IPS DF 19.7 (cell line): ENCODE data around the gene MRPS34.
"Not testable (repeated sequence)": the region's sequence is repeated elsewhere in the genome, so short reads cannot be mapped to it uniquely, and the experiment has no call there.

Experiments used
- DNase-seq: peaks from one replicate; pipeline ENCODE4 v3.0.0-alpha.2; 2013; ENCODE audit warnings: low read depth, low spot score

The MRPS34 gene

GRCh38 chr16:1772908-1773702 is at the start of gene MRPS34:
MRPS34 (minus strand) TSS chr16:1773134; CDS start chr16:1773119, 15 bp downstream.
- no peak for DNase-seq

- DNase-seq, result no peak
Measured at GRCh38 chr16:1821861-1822611, 49.1 kb upstream of the MRPS34 start.

- DNase-seq, result no peak
Measured at GRCh38 chr16:1820946-1821290, 48.0 kb upstream of the MRPS34 start.

- DNase-seq, result no peak
Measured at GRCh38 chr16:1820096-1820945, 47.4 kb upstream of the MRPS34 start.

DNA sequence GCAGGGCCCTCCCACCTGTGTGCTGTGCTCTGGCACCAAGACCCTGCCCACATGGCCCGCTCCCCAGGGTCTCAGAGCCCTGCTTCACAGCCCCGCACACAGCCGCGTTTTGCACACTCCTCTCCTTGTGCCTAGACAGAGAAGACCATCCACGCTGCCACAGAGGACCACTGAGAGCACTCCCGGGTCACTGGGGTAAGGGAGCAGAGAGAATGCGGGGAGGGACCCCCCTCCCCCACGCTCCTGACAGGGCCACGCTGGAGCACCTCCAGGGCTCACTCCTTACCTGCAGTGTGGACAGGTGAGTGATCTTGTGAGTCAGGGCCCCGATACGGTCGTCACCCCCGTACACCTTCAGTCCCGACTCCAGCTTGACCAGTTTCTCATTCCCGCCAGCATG is 46.7 kb upstream of the MRPS34 start:
- no peak for DNase-seq

GRCh38 chr16:1818873-1819525 is 46.1 kb upstream of the MRPS34 start:
- no peak for DNase-seq

DNA sequence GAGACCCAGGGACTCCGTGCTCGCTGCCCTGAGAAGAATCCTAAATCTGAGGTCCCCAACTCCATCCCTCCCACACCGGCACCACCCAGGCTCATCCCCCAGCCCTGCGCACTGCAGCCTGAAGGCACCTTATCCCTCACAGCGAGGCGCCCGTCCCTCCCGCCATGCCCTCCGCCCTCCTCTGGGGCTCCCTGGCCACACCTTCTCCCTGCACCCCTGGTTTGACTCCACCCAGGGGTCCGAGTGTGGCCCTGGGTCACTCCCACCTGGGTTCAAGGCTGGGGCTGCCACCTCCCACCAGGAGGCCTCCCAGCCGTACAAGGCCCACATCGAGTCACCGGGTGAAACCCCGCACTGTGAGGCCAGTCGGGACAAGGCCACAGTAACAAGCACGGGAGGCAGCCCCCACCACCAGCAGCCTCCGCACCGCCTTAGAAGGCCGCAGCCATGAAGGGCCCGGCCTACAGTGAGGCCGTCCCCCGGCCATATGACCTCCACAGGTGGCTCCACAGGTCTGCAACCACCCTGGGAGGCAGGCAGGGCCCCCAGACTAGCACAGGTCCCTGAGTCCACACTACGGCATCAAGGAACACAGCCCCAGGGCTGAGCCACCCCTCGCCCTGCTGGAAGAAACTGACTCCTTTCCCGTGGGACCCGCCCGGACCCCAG is 45.4 kb upstream of the MRPS34 start:
- no peak for DNase-seq

- DNase-seq, result no peak
Measured at GRCh38 chr16:1817716-1818115, 44.8 kb upstream of the MRPS34 start.

DNA sequence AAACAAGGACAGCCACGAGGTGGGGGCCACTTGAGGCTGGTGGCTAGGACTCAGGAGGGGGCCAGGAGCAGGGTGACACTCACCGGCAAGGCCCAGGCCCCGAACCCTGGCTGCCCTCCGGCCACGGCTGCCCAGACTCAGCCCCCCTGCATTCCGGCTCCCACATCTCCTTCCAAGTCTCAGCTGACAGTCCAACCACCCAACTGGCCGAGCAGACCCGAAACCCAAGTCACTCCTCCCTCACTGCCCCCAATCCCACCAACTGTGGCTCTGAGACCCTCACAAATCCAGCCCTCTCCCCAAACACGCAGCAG is 44.3 kb upstream of the MRPS34 start:
- no peak for DNase-seq

DNA sequence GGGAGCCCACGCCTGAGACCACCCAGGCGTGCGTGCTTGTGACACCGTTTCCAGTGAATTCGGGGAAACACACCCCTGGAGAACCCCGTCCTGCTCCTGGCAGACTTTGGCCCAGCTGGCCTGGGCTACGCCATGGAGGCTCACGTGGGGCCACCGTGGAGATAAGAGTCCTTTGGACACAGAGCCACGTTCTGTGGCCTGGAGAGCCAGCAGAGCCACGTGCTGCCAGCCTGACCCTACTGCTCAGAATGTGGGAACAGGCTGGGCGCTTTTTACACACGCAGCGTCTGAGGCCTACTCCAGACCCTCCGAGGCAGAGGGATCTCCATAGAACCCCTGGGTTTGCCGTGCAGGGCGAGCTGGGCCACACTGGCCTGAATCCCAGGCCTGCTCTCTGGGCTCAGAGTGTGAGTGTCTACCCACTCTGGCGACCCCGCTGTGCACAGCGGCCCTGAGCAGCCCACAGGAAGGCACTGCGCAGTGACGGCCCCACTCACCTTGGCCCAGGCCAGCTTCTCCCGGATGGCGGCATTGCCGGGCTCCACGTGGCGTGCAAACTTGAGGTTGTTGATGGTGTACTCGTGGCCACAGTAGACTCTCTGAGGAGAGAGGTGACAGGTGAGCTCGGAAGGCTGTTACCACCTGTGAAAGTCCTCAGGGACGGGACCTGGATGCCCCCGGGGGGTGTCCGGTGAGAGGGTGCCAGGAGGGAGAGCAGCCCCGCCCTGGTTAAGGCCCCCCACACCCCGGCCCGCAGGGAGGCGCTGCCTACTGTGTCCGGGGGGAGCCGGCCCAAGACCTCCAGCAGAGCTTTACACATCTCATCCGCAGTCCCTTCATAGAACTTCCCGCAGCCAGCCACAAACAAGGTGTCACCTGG is 43.7 kb upstream of the MRPS34 start:
- no peak for DNase-seq

DNA sequence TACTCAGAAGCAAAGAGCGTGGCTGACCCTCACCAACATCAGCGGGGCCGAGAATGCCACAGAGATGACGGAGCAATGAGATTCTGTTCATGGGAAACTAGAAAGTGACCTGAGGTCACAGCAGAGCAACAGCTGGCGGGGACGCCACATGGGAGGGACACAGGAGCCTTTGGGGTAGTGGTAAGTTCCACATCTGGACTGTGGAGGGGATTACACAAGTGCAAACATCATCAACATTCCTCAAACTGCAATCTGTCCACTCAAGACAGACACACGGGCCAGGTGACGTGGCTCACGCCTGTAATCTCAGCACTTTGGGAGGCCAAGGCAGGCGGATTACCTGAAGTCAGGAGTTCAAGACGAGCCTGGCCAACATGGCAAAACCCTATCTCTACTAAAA is 42.5 kb upstream of the MRPS34 start:
- no peak for DNase-seq

DNA sequence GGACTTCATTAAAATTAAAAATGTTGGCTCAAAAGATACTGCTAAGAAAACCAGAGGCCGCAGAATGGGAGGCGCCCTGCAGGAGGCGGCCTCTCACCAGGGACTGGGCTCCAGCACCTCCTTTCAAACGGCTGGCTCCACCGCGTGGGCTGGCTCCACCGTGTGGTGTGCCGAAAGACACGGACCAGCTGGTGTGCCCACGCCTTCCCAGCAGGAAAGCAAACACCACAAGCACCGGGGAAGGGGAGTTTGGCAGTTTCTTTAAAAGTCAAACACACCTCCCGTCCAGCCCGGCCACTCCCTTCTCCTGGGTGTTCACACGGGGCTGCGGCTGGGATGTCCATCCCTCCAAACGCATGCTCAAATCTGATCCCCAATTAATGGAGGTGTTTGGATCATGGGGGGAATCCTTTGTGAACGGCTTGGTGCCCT is 39.8 kb upstream of the MRPS34 start:
- no peak for DNase-seq

DNA sequence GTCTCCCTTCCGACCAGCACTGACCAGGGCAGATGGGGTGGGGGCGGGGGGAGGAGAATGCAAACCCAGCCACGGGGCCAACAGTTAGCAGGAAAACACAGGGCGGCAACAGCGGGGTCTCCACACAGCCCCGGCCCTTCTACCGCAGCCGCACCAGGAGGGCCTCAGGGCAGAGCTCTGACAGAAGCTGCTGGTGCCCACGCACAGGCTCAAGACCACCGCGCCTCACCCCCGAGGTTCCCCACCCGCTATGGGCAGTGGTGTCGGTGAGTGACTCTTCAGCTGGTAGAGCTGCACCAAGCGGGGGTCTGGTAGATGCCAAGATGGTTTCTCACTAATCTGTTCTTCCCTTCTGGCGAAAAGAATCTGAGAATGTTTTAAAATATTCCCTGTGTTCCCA is 37.6 kb upstream of the MRPS34 start:
- no peak for DNase-seq

GRCh38 chr16:1810106-1810505 is 37.2 kb upstream of the MRPS34 start:
- no peak for DNase-seq

GRCh38 chr16:1809281-1809801 is 36.4 kb upstream of the MRPS34 start:
- DNase-seq, result no peak

- no peak for DNase-seq
Measured at GRCh38 chr16:1808691-1809090, 35.8 kb upstream of the MRPS34 start.

DNA sequence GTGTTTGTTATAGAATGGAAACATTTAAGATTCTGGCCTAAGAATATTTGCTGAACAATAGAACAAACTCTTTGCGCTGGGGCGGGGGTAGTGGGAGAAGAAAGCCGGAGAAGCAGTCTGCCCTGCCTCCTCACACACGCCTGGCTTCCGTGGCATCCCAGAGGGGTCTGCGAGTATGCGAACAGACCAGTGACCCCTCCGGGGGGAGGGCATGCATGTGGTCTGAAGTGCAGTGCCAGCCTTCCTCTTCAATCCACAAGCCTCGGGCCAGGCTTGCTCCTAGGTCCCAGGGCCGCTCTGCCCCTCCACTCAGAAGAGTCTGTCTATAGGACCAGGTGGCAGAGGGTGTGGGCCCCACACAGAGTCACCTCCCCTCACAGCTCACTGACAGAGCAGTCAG is 34.7 kb upstream of the MRPS34 start:
- no peak for DNase-seq

GRCh38 chr16:1800701-1801100 is 27.8 kb upstream of the MRPS34 start:
- no peak for DNase-seq

- DNase-seq, result not testable (repeated sequence)
Measured at GRCh38 chr16:1799263-1799662, 26.3 kb upstream of the MRPS34 start.
